Measurements from ENCODE around the gene CLEC1A. TPM values are rescaled to one million over a fixed set of nuclear protein-coding genes. Genes with fewer than 3 reads are reported as not detected.

CLEC1A gene
- total RNA-seq, 1 experiment from 2014 or later, result not detected

DNA sequence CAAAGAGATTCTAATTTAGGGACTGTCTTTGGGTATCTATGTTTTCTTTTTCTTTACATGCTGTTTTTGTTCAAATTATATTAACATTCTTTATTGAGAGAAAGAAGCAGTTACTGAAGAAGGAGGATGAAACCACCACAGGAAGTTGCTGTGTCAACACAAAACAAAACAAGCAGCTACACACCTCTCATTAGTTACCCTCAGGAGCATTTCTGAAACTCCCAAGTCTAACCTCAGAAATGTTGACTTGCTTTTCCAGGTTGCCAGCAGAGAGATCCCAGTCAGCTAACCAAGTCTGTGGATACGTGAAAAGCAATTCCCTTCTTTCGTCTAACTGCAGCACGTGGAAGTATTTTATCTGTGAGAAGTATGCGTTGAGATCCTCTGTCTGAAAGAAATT lies 33.5 kb downstream of the CLEC1A start:
- Histone ChIP-seq H3K36me3 (ENCODE audit: control insufficient read depth in 1 of 2, insufficient read depth in 2 of 2, low read length in 2 of 2) (no peaks in the 10 kb centered on the region), H3K4me2 (ENCODE audit: low read length) (no peak overlapping the region), H3K4me3 (replicated peaks in 1 of 2; ENCODE audit: low read depth in 1 of 2, low read length in 2 of 2) (no peak overlapping the region), H3K4me1 (ENCODE audit: control insufficient read depth in 1 of 2, insufficient read depth in 2 of 2, low read length in 2 of 2) (no peaks in the 10 kb centered on the region), H4K20me1 (ENCODE audit: insufficient read depth) (no peaks in the 10 kb centered on the region), H3K9me3 (ENCODE audit: control insufficient read depth in 1 of 2, insufficient read depth in 1 of 2, low read depth in 1 of 2, low read length in 2 of 2) (no peaks in the 10 kb centered on the region), H2AFZ (ENCODE audit: low read depth, low read length, poor library complexity, severe bottlenecking) (no peak overlapping the region), H3K27me3 (ENCODE audit: insufficient read depth, low read length) (peaks cover 80% of the 10 kb centered on the region), H3K79me2 (ENCODE audit: insufficient read depth, low read length) (no peaks in the 10 kb centered on the region), H3K9me2 (ENCODE audit: insufficient read depth) (no peaks in the 10 kb centered on the region), H3K27ac (ENCODE audit: low read depth, low read length) (no peak overlapping the region), H3K9ac (ENCODE audit: low read length) (no peak overlapping the region)
- ChIA-PET RAD21 (ENCODE audit: low non-redundant PET in 1 of 2, low total read pairs in 2 of 2, uncharacterized antibody in 2 of 2, unreplicated experiment in 2 of 2) (no interaction called here), POLR2A (interaction anchor here (0.6 kb wide), 1 partner anchor 33 kb away, joined by 5 read pairs; the partner anchor contains the start of gene CLEC1A), CTCF (no interaction called here)
- DNase-seq (ENCODE audit: low read depth, low spot score) (no peak), ATAC-seq (no peak)
- TF ChIP-seq EZH2 (IDR thresholded peaks at IDR 0.05) (no peak), EZH2phosphoT487 (IDR thresholded peaks at IDR 0.05; ENCODE audit: borderline replicate concordance) (no peak), CBX3 (IDR thresholded peaks at IDR 0.05; ENCODE audit: low read depth) (no peak), ELF1 (IDR thresholded peaks at IDR 0.05; ENCODE audit: borderline replicate concordance, low read depth) (no peak), JUND (IDR thresholded peaks at IDR 0.05) (no peak), YY1 (IDR thresholded peaks at IDR 0.05; ENCODE audit: extremely low read depth, insufficient replicate concordance, low read depth, low read length) (no peak), RAD21 (IDR thresholded peaks at IDR 0.05; ENCODE audit: low read depth) (no peak), SRF (IDR thresholded peaks at IDR 0.05; ENCODE audit: low read depth) (no peak)
- TF ChIP-seq, protein P1, sequence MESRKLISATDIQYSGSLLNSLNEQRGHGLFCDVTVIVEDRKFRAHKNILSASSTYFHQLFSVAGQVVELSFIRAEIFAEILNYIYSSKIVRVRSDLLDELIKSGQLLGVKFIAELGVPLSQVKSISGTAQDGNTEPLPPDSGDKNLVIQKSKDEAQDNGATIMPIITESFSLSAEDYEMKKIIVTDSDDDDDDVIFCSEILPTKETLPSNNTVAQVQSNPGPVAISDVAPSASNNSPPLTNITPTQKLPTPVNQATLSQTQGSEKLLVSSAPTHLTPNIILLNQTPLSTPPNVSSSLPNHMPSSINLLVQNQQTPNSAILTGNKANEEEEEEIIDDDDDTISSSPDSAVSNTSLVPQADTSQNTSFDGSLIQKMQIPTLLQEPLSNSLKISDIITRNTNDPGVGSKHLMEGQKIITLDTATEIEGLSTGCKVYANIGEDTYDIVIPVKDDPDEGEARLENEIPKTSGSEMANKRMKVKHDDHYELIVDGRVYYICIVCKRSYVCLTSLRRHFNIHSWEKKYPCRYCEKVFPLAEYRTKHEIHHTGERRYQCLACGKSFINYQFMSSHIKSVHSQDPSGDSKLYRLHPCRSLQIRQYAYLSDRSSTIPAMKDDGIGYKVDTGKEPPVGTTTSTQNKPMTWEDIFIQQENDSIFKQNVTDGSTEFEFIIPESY (IDR thresholded peaks at IDR 0.05; ENCODE audit: extremely low read depth, insufficient replicate concordance, low read length), result no peak
- no TSS peak for BruUV-seq (replicated peaks)
- intact Hi-C loops (cut with micrococcal nuclease), result no loop called here

DNA sequence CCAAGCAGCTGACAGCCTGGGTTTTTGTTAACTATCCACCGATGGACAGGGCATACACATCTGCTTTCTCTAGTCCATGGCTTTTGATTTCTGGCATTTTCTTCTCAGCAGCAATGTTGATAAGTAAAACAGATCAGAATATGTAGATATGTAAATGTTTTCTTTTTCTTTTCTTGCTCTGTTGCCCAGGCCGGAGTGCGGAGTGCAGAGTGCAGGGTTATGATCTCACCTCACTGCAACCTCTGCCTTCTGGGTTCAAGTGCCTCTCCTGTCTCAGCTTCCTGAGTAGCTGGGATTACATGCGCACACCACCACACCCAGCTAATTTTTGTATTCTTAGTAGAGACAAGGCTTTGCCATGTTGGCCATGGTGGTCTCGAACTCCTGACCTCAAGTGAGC lies 40.4 kb downstream of the CLEC1A start:
- no peak for ATAC-seq
- no TSS peak for BruUV-seq (replicated peaks)
- Histone ChIP-seq H3K4me2 (ENCODE audit: low read length) (no peak overlapping the region), H3K4me1 (ENCODE audit: control insufficient read depth in 1 of 2, insufficient read depth in 2 of 2, low read length in 2 of 2) (no peaks in the 10 kb centered on the region), H3K27ac (ENCODE audit: low read depth, low read length) (no peak overlapping the region), H3K27me3 (ENCODE audit: insufficient read depth, low read length) (peaks cover 69% of the 10 kb centered on the region), H3K9me3 (ENCODE audit: control insufficient read depth in 1 of 2, insufficient read depth in 1 of 2, low read depth in 1 of 2, low read length in 2 of 2) (no peaks in the 10 kb centered on the region), H3K4me3 (replicated peaks in 1 of 2; ENCODE audit: low read depth in 1 of 2, low read length in 2 of 2) (no peak overlapping the region), H3K9ac (ENCODE audit: low read length) (no peak overlapping the region), H2AFZ (ENCODE audit: low read depth, low read length, poor library complexity, severe bottlenecking) (no peak overlapping the region), H3K9me2 (ENCODE audit: insufficient read depth) (no peaks in the 10 kb centered on the region), H4K20me1 (ENCODE audit: insufficient read depth) (no peaks in the 10 kb centered on the region), H3K79me2 (ENCODE audit: insufficient read depth, low read length) (no peaks in the 10 kb centered on the region), H3K36me3 (ENCODE audit: control insufficient read depth in 1 of 2, insufficient read depth in 2 of 2, low read length in 2 of 2) (no peaks in the 10 kb centered on the region)
- no peak for TF ChIP-seq CBX3 (IDR thresholded peaks at IDR 0.05; ENCODE audit: low read depth)
- TF ChIP-seq SIN3A (IDR thresholded peaks at IDR 0.05; ENCODE audit: low read depth), result no peak
- TF ChIP-seq ELF1 (IDR thresholded peaks at IDR 0.05; ENCODE audit: borderline replicate concordance, low read depth), result no peak
- no peak for TF ChIP-seq POLR2A (IDR thresholded peaks at IDR 0.05; ENCODE audit: borderline replicate concordance, extremely low read depth, insufficient read depth, insufficient read length)
- no peak for TF ChIP-seq TCF7L2 (IDR thresholded peaks at IDR 0.05; ENCODE audit: borderline replicate concordance, extremely low read depth, insufficient read depth, insufficient read length)
- TF ChIP-seq ZNF274 (IDR thresholded peaks at IDR 0.05; ENCODE audit: low read depth, low read length), result no peak
- no peak for TF ChIP-seq EZH2 (IDR thresholded peaks at IDR 0.05)
- no peak for TF ChIP-seq YY1 (IDR thresholded peaks at IDR 0.05; ENCODE audit: extremely low read depth, insufficient replicate concordance, low read depth, low read length)
- TF ChIP-seq ZFX (IDR thresholded peaks at IDR 0.05), result no peak
- no peak for TF ChIP-seq SRF (IDR thresholded peaks at IDR 0.05; ENCODE audit: low read depth)
- intact Hi-C loops (cut with micrococcal nuclease), result no loop called here
- ChIA-PET CTCF (no interaction called here), RAD21 (ENCODE audit: low non-redundant PET in 1 of 2, low total read pairs in 2 of 2, uncharacterized antibody in 2 of 2, unreplicated experiment in 2 of 2) (no interaction called here), POLR2A (no interaction called here)
- no peak for DNase-seq (ENCODE audit: low read depth, low spot score)
